ENCODE results near the gene ATXN7L2. TPM values are rescaled to one million over a fixed set of nuclear protein-coding genes. Genes with fewer than 3 reads are reported as not detected.
A peak's percentile ranks its signal among the peaks of the same experiment; 100 is the strongest.

ATXN7L2 gene, protein sequence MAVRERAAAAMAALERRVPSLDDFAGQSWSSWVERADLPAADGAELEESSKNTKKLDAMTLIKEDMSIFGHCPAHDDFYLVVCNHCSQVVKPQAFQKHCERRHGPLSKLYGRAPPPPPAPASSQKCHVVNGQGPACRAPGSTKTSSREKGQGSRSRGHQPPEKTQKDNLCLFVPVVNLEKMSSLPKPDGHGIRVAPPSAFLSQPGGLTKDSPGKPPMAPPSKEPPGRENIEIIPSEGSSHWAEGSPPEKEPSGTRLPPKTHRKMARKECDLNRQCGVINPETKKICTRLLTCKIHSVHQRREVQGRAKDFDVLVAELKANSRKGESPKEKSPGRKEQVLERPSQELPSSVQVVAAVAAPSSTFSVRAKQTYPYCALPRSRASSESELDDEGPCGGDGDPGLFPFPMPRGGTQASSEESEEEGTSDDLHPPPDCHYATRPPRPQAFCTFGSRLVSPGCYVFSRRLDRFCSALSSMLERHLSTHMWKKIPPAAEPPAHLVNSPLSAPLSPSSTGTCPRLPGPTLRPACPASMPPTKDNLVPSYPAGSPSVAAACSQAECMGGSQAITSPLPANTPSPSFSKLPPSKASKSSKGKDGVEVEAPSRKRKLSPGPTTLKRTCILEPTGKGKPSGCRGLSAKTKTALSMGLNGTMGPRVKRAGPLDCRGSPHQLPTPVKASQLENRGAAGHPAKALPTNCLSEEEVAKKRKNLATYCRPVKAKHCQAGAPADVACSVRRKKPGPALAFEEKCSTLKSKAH
- polyA plus RNA-seq (2013, experiment 1 of 2): 11.1 TPM
- polyA plus RNA-seq (2013, experiment 2 of 2): 10.8 TPM

DNA sequence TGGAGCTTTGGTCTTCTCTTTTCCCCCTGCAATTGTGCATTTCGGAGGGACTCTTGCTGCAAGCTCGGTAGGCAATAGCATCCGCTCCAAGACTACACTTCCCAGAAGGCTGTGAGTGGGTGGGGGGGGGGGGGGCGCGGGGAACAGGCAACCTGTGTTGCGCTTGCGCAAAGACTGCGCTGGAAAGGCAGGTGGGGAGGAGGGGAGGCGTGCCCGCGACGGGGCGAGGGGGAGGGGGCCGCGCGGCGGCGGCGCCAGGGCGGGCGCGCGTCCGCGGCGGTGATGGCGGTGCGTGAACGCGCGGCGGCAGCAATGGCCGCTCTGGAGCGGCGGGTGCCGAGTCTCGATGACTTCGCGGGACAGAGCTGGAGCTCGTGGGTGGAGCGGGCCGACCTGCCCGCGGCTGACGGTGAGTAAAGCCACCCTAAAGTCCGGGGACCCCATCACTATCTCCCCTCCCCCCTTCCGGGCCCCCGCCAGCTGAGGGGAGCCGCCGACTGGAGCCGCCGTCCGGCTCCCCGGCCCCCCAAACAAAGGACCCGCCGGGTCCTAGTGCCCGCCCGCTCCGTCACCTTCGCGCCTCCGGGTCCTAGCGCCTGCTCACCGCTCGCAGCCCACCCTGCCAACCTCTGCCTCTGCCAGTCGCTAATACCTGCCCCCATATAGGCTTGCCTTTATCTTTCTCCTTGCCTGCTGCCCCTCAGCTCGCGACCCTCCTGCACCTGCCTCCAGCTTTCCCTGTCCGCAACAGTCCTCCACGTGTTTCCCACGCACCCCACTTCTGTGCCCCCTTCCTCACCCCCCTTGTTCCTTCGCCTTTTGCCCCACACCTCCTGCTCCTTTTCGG is at the start of gene ATXN7L2:
Gene ATXN7L2 (plus strand): TSS at position 234 of the 847 bp plus-strand sequence. CDS start 49 bp downstream, at position 283.
- Histone ChIP-seq H3K23ac (ENCODE audit: low read depth, low read length, poor library complexity) (peak within 1 kb of the TSS; percentile 98), H2BK12ac (ENCODE audit: low read length) (no peak within 1 kb of the TSS), H3K36me3 (replicated peaks in 1 of 2; ENCODE audit: control insufficient read depth in 2 of 2, insufficient read depth in 2 of 2, low read length in 2 of 2) (peaks cover 6 to 29% of the 10 kb centered on the region in 2 donors), H3K9ac (ENCODE audit: low read depth, low read length, poor library complexity) (peak within 1 kb of the TSS; percentile 96), H2AFZ (ENCODE audit: low read length) (peak within 1 kb of the TSS; percentile 100), H3K9me3 (replicated peaks in 1 of 2; ENCODE audit: control insufficient read depth in 2 of 2, insufficient read depth in 1 of 2, low read depth in 1 of 2, low read length in 2 of 2) (no peaks in the 10 kb centered on the region), H3K27ac (replicated peaks; ENCODE audit: low read length) (peak within 1 kb of the TSS; percentile 75), H3K4me3 (ENCODE audit: low read length in 2 of 2) (peak within 1 kb of the TSS; percentile 88 to 98), H3K79me1 (ENCODE audit: low read depth, low read length) (peaks cover 2% of the 10 kb centered on the region), H3K27me3 (ENCODE audit: control insufficient read depth in 3 of 3, insufficient read depth in 3 of 3, low read depth in 1 of 3, low read length in 3 of 3) (peaks cover 0 to 35% (median 8%) of the 10 kb centered on the region in 3 experiments), H3K18ac (ENCODE audit: low read length) (peak within 1 kb of the TSS; percentile 99), H3K4ac (ENCODE audit: low read length) (no peak within 1 kb of the TSS), H2BK5ac (ENCODE audit: low read length) (peak within 1 kb of the TSS; percentile 78), H3K14ac (ENCODE audit: low read length) (peak within 1 kb of the TSS; percentile 73), H2BK120ac (ENCODE audit: low read depth, low read length) (no peak within 1 kb of the TSS), H2BK15ac (ENCODE audit: low read length) (peak within 1 kb of the TSS; percentile 83), H2AK5ac (ENCODE audit: low read depth, low read length) (peak within 1 kb of the TSS; percentile 72), H4K8ac (ENCODE audit: low read depth, low read length) (peak within 1 kb of the TSS; percentile 70), H3K4me1 (ENCODE audit: control insufficient read depth in 2 of 2, insufficient read depth in 1 of 2, low read depth in 1 of 2, low read length in 2 of 2) (peaks cover 10 to 12% of the 10 kb centered on the region in 2 donors), H4K91ac (ENCODE audit: low read depth, low read length, poor library complexity) (peak within 1 kb of the TSS; percentile 93), H3K4me2 (ENCODE audit: insufficient read depth, low read length, poor library complexity, severe bottlenecking) (peak within 1 kb of the TSS; percentile 97)
- DNase-seq (ENCODE audit: low spot score): peak; percentile 91
- WGBS, 2 donors (ENCODE audit: extremely low coverage in 2 of 2, insufficient read length in 2 of 2, insufficient replicate concordance in 1 of 2): no CpG with 5 or more reads among the region's 73 CpGs

GRCh38 chr1:109434484-109434883 is 49.2 kb upstream of the ATXN7L2 start:
- no peak for DNase-seq (ENCODE audit: low spot score)
- Histone ChIP-seq H3K4me1 (ENCODE audit: control insufficient read depth in 2 of 2, insufficient read depth in 1 of 2, low read depth in 1 of 2, low read length in 2 of 2) (peaks cover 0 to 2% of the 10 kb centered on the region in 2 donors), H2BK120ac (ENCODE audit: low read depth, low read length) (no peak overlapping the region), H3K27me3 (ENCODE audit: control insufficient read depth in 3 of 3, insufficient read depth in 3 of 3, low read depth in 1 of 3, low read length in 3 of 3) (no peaks in the 10 kb centered on the region), H3K23ac (ENCODE audit: low read depth, low read length, poor library complexity) (no peak overlapping the region), H3K4me3 (ENCODE audit: low read length in 2 of 2) (no peak overlapping the region), H2AFZ (ENCODE audit: low read length) (no peak overlapping the region), H3K9me3 (replicated peaks in 1 of 2; ENCODE audit: control insufficient read depth in 2 of 2, insufficient read depth in 1 of 2, low read depth in 1 of 2, low read length in 2 of 2) (peaks cover 0 to under 1% of the 10 kb centered on the region in 2 donors), H3K4ac (ENCODE audit: low read length) (no peak overlapping the region), H2BK12ac (ENCODE audit: low read length) (no peak overlapping the region), H4K8ac (ENCODE audit: low read depth, low read length) (no peak overlapping the region), H2BK15ac (ENCODE audit: low read length) (no peak overlapping the region), H3K18ac (ENCODE audit: low read length) (no peak overlapping the region), H3K9ac (ENCODE audit: low read depth, low read length, poor library complexity) (no peak overlapping the region), H3K4me2 (ENCODE audit: insufficient read depth, low read length, poor library complexity, severe bottlenecking) (no peak overlapping the region), H2AK5ac (ENCODE audit: low read depth, low read length) (no peak overlapping the region), H3K14ac (ENCODE audit: low read length) (no peak overlapping the region), H2BK5ac (ENCODE audit: low read length) (no peak overlapping the region), H3K27ac (replicated peaks; ENCODE audit: low read length) (no peak overlapping the region), H3K79me1 (ENCODE audit: low read depth, low read length) (no peaks in the 10 kb centered on the region), H3K36me3 (replicated peaks in 1 of 2; ENCODE audit: control insufficient read depth in 2 of 2, insufficient read depth in 2 of 2, low read length in 2 of 2) (no peaks in the 10 kb centered on the region), H4K91ac (ENCODE audit: low read depth, low read length, poor library complexity) (no peak overlapping the region)
- WGBS, 2 donors (ENCODE audit: extremely low coverage in 2 of 2, insufficient read length in 2 of 2, insufficient replicate concordance in 1 of 2): no CpG with 5 or more reads among the region's 1 CpG

DNA sequence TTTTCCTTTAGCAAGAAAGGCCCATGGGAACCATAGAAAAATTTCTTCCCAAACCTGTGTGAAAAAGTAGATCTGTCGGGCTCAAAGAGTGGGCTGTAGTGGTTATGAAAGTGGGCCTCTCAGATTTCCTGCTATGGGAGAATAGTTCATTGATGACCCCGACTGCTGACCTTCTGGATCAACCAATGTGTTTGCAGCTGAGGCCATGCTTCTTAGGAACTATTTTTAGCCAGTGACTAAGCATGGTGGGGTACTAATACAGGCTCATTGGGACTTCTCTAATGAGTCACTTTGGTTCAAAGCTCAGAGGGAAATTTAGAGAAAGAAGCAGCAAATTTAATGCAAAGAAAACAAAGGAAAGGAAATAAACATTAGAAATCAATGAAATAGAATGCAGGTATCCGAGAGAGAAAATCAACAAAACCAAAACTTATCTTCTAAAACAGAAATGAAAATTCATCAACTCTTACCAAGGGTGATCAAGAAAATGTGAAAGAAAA is 44.9 kb upstream of the ATXN7L2 start:
- no peak overlapping the region for H3K4me3 ChIP-seq (ENCODE audit: low read length in 2 of 2)
- no peak overlapping the region for H2BK5ac ChIP-seq (ENCODE audit: low read length)
- peaks cover 0 to 12% (median 0%) of the 10 kb centered on the region in 3 experiments for H3K27me3 ChIP-seq (ENCODE audit: control insufficient read depth in 3 of 3, insufficient read depth in 3 of 3, low read depth in 1 of 3, low read length in 3 of 3)
- H2BK12ac ChIP-seq (ENCODE audit: low read length): no peak overlapping the region
- no peaks in the 10 kb centered on the region for H3K79me1 ChIP-seq (ENCODE audit: low read depth, low read length)
- no CpG with 5 or more reads among the region's 3 CpGs for WGBS, 2 donors (ENCODE audit: extremely low coverage in 2 of 2, insufficient read length in 2 of 2, insufficient replicate concordance in 1 of 2)
- H3K9me3 ChIP-seq (replicated peaks in 1 of 2; ENCODE audit: control insufficient read depth in 2 of 2, insufficient read depth in 1 of 2, low read depth in 1 of 2, low read length in 2 of 2): peaks cover 0 to 5% of the 10 kb centered on the region in 2 donors
- no peak overlapping the region for H2BK15ac ChIP-seq (ENCODE audit: low read length)
- no peak overlapping the region for H2BK120ac ChIP-seq (ENCODE audit: low read depth, low read length)
- H4K8ac ChIP-seq (ENCODE audit: low read depth, low read length): no peak overlapping the region
- no peak overlapping the region for H3K27ac ChIP-seq (replicated peaks; ENCODE audit: low read length)
- H3K4me1 ChIP-seq (ENCODE audit: control insufficient read depth in 2 of 2, insufficient read depth in 1 of 2, low read depth in 1 of 2, low read length in 2 of 2): peaks cover 0 to 2% of the 10 kb centered on the region in 2 donors
- H4K91ac ChIP-seq (ENCODE audit: low read depth, low read length, poor library complexity): no peak overlapping the region
- peak overlapping the region; percentile 31 for H2AFZ ChIP-seq (ENCODE audit: low read length)
- no peak overlapping the region for H3K23ac ChIP-seq (ENCODE audit: low read depth, low read length, poor library complexity)
- no peak overlapping the region for H3K14ac ChIP-seq (ENCODE audit: low read length)
- no peak overlapping the region for H3K18ac ChIP-seq (ENCODE audit: low read length)
- no peak overlapping the region for H3K9ac ChIP-seq (ENCODE audit: low read depth, low read length, poor library complexity)
- H3K4ac ChIP-seq (ENCODE audit: low read length): no peak overlapping the region
- H3K36me3 ChIP-seq (replicated peaks in 1 of 2; ENCODE audit: control insufficient read depth in 2 of 2, insufficient read depth in 2 of 2, low read length in 2 of 2): no peaks in the 10 kb centered on the region
- DNase-seq (ENCODE audit: low spot score): no peak
- no peak overlapping the region for H2AK5ac ChIP-seq (ENCODE audit: low read depth, low read length)
- H3K4me2 ChIP-seq (ENCODE audit: insufficient read depth, low read length, poor library complexity, severe bottlenecking): no peak overlapping the region

Data from neuronal stem cell (in vitro differentiated cells).